ENCODE results near the gene AKAP7. TPM values are rescaled to one million over a fixed set of nuclear protein-coding genes. Genes with fewer than 3 reads are reported as not detected.

The AKAP7 gene
- total RNA-seq, 1 experiment from 2014 or later: 3.1 TPM

DNA sequence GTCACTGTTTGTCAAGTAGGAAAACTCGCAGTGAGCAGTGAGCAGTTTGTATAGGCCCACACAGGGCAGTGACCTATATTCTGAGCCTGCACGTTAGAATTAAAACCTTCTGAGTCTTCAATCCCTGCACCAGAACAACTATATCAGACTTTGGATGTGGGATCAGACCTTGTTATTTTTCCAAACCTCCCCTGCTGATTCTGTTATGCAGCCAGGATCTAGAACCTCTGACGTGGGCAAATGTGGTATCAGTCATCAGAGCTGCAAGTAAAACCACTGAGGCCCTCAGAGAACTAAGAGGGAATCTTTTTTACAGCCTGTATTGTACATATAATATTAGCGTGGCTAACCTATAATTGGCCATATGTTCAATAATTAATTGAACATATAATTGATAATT is 32.0 kb upstream of the AKAP7 start (continued):
- TF ChIP-seq, protein P1, sequence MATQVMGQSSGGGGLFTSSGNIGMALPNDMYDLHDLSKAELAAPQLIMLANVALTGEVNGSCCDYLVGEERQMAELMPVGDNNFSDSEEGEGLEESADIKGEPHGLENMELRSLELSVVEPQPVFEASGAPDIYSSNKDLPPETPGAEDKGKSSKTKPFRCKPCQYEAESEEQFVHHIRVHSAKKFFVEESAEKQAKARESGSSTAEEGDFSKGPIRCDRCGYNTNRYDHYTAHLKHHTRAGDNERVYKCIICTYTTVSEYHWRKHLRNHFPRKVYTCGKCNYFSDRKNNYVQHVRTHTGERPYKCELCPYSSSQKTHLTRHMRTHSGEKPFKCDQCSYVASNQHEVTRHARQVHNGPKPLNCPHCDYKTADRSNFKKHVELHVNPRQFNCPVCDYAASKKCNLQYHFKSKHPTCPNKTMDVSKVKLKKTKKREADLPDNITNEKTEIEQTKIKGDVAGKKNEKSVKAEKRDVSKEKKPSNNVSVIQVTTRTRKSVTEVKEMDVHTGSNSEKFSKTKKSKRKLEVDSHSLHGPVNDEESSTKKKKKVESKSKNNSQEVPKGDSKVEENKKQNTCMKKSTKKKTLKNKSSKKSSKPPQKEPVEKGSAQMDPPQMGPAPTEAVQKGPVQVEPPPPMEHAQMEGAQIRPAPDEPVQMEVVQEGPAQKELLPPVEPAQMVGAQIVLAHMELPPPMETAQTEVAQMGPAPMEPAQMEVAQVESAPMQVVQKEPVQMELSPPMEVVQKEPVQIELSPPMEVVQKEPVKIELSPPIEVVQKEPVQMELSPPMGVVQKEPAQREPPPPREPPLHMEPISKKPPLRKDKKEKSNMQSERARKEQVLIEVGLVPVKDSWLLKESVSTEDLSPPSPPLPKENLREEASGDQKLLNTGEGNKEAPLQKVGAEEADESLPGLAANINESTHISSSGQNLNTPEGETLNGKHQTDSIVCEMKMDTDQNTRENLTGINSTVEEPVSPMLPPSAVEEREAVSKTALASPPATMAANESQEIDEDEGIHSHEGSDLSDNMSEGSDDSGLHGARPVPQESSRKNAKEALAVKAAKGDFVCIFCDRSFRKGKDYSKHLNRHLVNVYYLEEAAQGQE (IDR thresholded peaks at IDR 0.05; ENCODE audit: low read depth): no peak

DNA sequence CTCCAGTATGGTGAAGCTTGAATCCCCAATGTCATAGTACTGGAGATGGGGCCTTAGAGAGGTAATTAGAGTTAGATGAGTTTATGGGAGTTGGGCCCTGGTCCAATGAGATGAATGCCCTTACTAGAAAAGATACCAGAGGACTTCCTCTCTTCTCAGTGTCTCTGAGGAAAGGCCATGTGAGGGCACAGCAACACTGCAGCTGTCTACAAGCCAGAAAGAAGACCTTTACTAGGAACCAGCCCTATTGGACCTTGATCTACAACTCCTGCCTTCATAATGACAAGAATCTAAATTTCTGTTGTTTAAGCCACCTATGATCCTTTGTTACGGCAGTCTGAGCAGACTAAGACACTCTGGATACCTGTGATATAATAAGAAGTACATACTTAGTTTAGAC is 31.4 kb upstream of the AKAP7 start:
- no TSS peak for BruUV-seq (replicated peaks)
- H3K9ac ChIP-seq (ENCODE audit: low read length): no peak overlapping the region
- ATAC-seq (no peak), DNase-seq (ENCODE audit: low read depth, low spot score) (no peak)
- no peak overlapping the region for H2AFZ ChIP-seq (ENCODE audit: low read depth, low read length, poor library complexity, severe bottlenecking)
- H3K4me3 ChIP-seq (replicated peaks in 1 of 2; ENCODE audit: low read depth in 1 of 2, low read length in 2 of 2): no peak overlapping the region
- H3K36me3 ChIP-seq (ENCODE audit: control insufficient read depth in 1 of 2, insufficient read depth in 2 of 2, low read length in 2 of 2): no peaks in the 10 kb centered on the region
- H3K9me3 ChIP-seq (ENCODE audit: control insufficient read depth in 1 of 2, insufficient read depth in 1 of 2, low read depth in 1 of 2, low read length in 2 of 2): no peaks in the 10 kb centered on the region
- peaks cover 0 to 11% of the 10 kb centered on the region in 2 experiments; a peak in 2 of 4 replicates for H3K4me1 ChIP-seq (ENCODE audit: control insufficient read depth in 1 of 2, insufficient read depth in 2 of 2, low read length in 2 of 2)
- no peaks in the 10 kb centered on the region for H4K20me1 ChIP-seq (ENCODE audit: insufficient read depth)
- no peak overlapping the region for H3K4me2 ChIP-seq (ENCODE audit: low read length)
- ChIA-PET RAD21 (ENCODE audit: low non-redundant PET in 1 of 2, low total read pairs in 2 of 2, uncharacterized antibody in 2 of 2, unreplicated experiment in 2 of 2) (no interaction called here), POLR2A (no interaction called here), CTCF (no interaction called here)
- intact Hi-C loops (cut with micrococcal nuclease): no loop called here
- H3K9me2 ChIP-seq (ENCODE audit: insufficient read depth): no peaks in the 10 kb centered on the region
- no peak overlapping the region for H3K27ac ChIP-seq (ENCODE audit: low read depth, low read length)
- no peaks in the 10 kb centered on the region for H3K27me3 ChIP-seq (ENCODE audit: insufficient read depth, low read length)
- TF ChIP-seq JUND (IDR thresholded peaks at IDR 0.05): no peak
- TF ChIP-seq ZNF274 (IDR thresholded peaks at IDR 0.05; ENCODE audit: low read depth, low read length): no peak
- TF ChIP-seq YY1 (IDR thresholded peaks at IDR 0.05; ENCODE audit: extremely low read depth, insufficient replicate concordance, low read depth, low read length): no peak
- no peak for TF ChIP-seq CEBPB (IDR thresholded peaks at IDR 0.05; ENCODE audit: low read depth)
- TF ChIP-seq, protein P2, sequence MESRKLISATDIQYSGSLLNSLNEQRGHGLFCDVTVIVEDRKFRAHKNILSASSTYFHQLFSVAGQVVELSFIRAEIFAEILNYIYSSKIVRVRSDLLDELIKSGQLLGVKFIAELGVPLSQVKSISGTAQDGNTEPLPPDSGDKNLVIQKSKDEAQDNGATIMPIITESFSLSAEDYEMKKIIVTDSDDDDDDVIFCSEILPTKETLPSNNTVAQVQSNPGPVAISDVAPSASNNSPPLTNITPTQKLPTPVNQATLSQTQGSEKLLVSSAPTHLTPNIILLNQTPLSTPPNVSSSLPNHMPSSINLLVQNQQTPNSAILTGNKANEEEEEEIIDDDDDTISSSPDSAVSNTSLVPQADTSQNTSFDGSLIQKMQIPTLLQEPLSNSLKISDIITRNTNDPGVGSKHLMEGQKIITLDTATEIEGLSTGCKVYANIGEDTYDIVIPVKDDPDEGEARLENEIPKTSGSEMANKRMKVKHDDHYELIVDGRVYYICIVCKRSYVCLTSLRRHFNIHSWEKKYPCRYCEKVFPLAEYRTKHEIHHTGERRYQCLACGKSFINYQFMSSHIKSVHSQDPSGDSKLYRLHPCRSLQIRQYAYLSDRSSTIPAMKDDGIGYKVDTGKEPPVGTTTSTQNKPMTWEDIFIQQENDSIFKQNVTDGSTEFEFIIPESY (IDR thresholded peaks at IDR 0.05; ENCODE audit: extremely low read depth, insufficient replicate concordance, low read length): no peak
- TF ChIP-seq CBX3 (IDR thresholded peaks at IDR 0.05; ENCODE audit: low read depth): no peak
- no peak for TF ChIP-seq SP1 (IDR thresholded peaks at IDR 0.05; ENCODE audit: low read depth)
- TF ChIP-seq SRF (IDR thresholded peaks at IDR 0.05; ENCODE audit: low read depth): no peak
- TF ChIP-seq, protein P1 (IDR thresholded peaks at IDR 0.05; ENCODE audit: low read depth): no peak
- TF ChIP-seq EZH2phosphoT487 (IDR thresholded peaks at IDR 0.05; ENCODE audit: borderline replicate concordance): no peak
- no peak for TF ChIP-seq POLR2A (IDR thresholded peaks at IDR 0.05; ENCODE audit: borderline replicate concordance, extremely low read depth, insufficient read depth, insufficient read length)
- no peak for TF ChIP-seq FOSL1 (IDR thresholded peaks at IDR 0.05; ENCODE audit: low read depth)
- TF ChIP-seq EZH2 (IDR thresholded peaks at IDR 0.05): no peak
- no peak for TF ChIP-seq RAD21 (IDR thresholded peaks at IDR 0.05; ENCODE audit: low read depth)
- TF ChIP-seq, protein P3, sequence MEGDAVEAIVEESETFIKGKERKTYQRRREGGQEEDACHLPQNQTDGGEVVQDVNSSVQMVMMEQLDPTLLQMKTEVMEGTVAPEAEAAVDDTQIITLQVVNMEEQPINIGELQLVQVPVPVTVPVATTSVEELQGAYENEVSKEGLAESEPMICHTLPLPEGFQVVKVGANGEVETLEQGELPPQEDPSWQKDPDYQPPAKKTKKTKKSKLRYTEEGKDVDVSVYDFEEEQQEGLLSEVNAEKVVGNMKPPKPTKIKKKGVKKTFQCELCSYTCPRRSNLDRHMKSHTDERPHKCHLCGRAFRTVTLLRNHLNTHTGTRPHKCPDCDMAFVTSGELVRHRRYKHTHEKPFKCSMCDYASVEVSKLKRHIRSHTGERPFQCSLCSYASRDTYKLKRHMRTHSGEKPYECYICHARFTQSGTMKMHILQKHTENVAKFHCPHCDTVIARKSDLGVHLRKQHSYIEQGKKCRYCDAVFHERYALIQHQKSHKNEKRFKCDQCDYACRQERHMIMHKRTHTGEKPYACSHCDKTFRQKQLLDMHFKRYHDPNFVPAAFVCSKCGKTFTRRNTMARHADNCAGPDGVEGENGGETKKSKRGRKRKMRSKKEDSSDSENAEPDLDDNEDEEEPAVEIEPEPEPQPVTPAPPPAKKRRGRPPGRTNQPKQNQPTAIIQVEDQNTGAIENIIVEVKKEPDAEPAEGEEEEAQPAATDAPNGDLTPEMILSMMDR (IDR thresholded peaks at IDR 0.05 in 2 of 3, conservative IDR thresholded peaks at IDR 0.05 in 1 of 3; ENCODE audit: borderline replicate concordance in 1 of 3, insufficient read depth in 1 of 3, low read depth in 2 of 3, low read length in 2 of 3): no peak
- no peaks in the 10 kb centered on the region for H3K79me2 ChIP-seq (ENCODE audit: insufficient read depth, low read length)
